ENCODE measurements around the gene PRDM16. TPM values are rescaled to one million over a fixed set of nuclear protein-coding genes. Genes with fewer than 3 reads are reported as not detected.

Gene PRDM16
- total and polyA plus RNA-seq, 2 of the 8 experiments (the other 6 are each of a cell fraction or from before 2014, with no cell fraction given) = 0.39 to 0.43 TPM

- POLR2A ChIA-PET (ENCODE audit: partially characterized antibody) = interaction anchor here (1.4 kb wide), 1 partner anchor 20 kb away, joined by 3 read pairs; no protein-coding TSS in a partner anchor
- Histone ChIP-seq H3K4me3 (ENCODE audit: extremely low read depth in 1 of 4, insufficient read depth in 2 of 4, low read depth in 3 of 4, low read length in 4 of 4) (no peak overlapping the region), H2BK20ac (ENCODE audit: low read length) (no peak overlapping the region), H3K79me2 (ENCODE audit: control insufficient read depth in 1 of 2, insufficient read depth in 2 of 2, low read length in 2 of 2) (no peaks in the 10 kb centered on the region), H3K23ac (ENCODE audit: insufficient read length) (no peak overlapping the region), H2BK120ac (replicated peaks; ENCODE audit: low read depth, low read length) (no peak overlapping the region), H3K9me3 (ENCODE audit: insufficient read depth in 2 of 2, low read depth in 1 of 2, low read length in 1 of 2) (no peaks in the 10 kb centered on the region; a peak in 1 of 4 replicates), H4K91ac (replicated peaks; ENCODE audit: insufficient read length, low read length) (no peak overlapping the region), H3K56ac (replicated peaks; ENCODE audit: insufficient read length, low read depth, low read length) (no peak overlapping the region), H2BK12ac (ENCODE audit: low read depth, low read length) (no peak overlapping the region), H3K27me3 (replicated peaks in 1 of 4; ENCODE audit: control insufficient read depth in 3 of 4, extremely low read depth in 1 of 4, insufficient read depth in 3 of 4, low read length in 3 of 4) (peaks cover 7 to 28% (median 17%) of the 10 kb centered on the region in 4 experiments), H3K27ac (ENCODE audit: low read depth, low read length) (no peak overlapping the region), H4K5ac (ENCODE audit: insufficient read length, low read depth, low read length) (no peak overlapping the region), H4K20me1 (replicated peaks in 1 of 2; ENCODE audit: control insufficient read depth in 1 of 2, insufficient read depth in 2 of 2, low read length in 2 of 2) (peaks cover 3 to 5% of the 10 kb centered on the region in 2 experiments), H2BK15ac (ENCODE audit: low read length) (no peak overlapping the region), H3K14ac (ENCODE audit: insufficient read length) (no peak overlapping the region), H3K4me1 (replicated peaks in 1 of 4; ENCODE audit: control insufficient read depth in 3 of 4, insufficient read depth in 4 of 4, low read length in 3 of 4) (peaks cover 0 to 8% (median 6%) of the 10 kb centered on the region in 4 experiments; a peak in 5 of 7 replicates), H2BK5ac (ENCODE audit: low read depth, low read length) (no peak overlapping the region), H3K18ac (ENCODE audit: extremely low read depth, low read length) (no peak overlapping the region), H2AFZ (ENCODE audit: low read length) (no peak overlapping the region), H3K9ac (replicated peaks in 1 of 4; ENCODE audit: extremely low read depth in 1 of 4, low read depth in 3 of 4, low read length in 3 of 4) (no peak overlapping the region), H3K36me3 (ENCODE audit: control insufficient read depth in 2 of 4, insufficient read depth in 4 of 4, low read length in 3 of 4) (no peaks in the 10 kb centered on the region), H3K4me2 (ENCODE audit: insufficient read depth in 1 of 2, low read depth in 2 of 2, low read length in 2 of 2) (no peak overlapping the region), H4K8ac (ENCODE audit: extremely low read depth, insufficient read depth, low read length) (no peak overlapping the region), H3K79me1 (ENCODE audit: low read depth, low read length) (no peaks in the 10 kb centered on the region), H3K4ac (replicated peaks; ENCODE audit: insufficient read length, low read depth, low read length) (peak overlapping the region; percentile 51), H3K23me2 (ENCODE audit: low read depth, low read length) (no peaks in the 10 kb centered on the region), H2AK5ac (ENCODE audit: low read depth, low read length) (no peak overlapping the region)
- WGBS, 2 experiments (ENCODE audit: extremely low coverage in 1 of 2, insufficient coverage in 1 of 2, insufficient read length in 1 of 2, insufficient replicate concordance in 2 of 2, low coverage in 1 of 2, low lambda C conversion rate in 2 of 2, missing lambda C conversion rate in 1 of 2) = 91% methylated on average over 24 of the region's 24 CpGs; no CpG with 5 or more reads in 1 of the 2 experiments
- no peak for FAIRE-seq
- TF ChIP-seq SP1 (IDR thresholded peaks at IDR 0.05; ENCODE audit: low read depth, low read length) = no peak
- CTCF ChIA-PET (ENCODE audit: partially characterized antibody) = interaction anchor here (1.0 to 1.4 kb wide), 5 partner anchors 12 to 349 kb away, joined by 3 to 4 read pairs (median 3); no protein-coding TSS in a partner anchor
- no peak for DNase-seq (ENCODE audit: low read depth in 1 of 2, low spot score in 2 of 2)
Measured at GRCh38 chr1:3078871-3079270, 9.9 kb downstream of the PRDM16 start.

Data from H1 (cell line).